ENCODE data around the gene NR3C2.
"Not testable (repeated sequence)": the region's sequence is repeated elsewhere in the genome, so short reads cannot be mapped to it uniquely, and the experiment has no call there.

NR3C2 gene

DNA sequence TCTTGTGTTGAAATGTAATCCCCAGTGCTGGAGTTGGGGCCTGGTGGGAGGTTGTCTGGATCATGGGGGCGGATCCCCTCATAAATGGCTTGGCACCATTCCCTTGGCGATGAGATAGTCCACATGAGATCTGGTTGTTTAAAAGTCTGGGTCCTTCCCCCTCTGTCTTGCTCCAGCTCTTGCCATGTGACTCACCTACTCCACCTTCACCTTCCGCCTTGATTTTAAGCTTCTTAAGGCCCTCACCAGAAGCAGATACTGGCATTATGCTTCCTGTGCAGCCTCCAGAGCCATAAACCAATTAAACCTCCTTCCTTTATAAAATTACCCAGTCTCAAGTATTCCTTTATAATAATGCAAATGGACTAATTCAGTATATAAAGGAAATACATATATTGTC is 111.5 kb downstream of the NR3C2 start:
- Histone ChIP-seq H3K9ac (ENCODE audit: insufficient read length) (no peak overlapping the region), H3K9me3 (ENCODE audit: low read depth, low read length) (no peaks in the 10 kb centered on the region), H3K36me3 (ENCODE audit: insufficient read depth, low read length) (no peaks in the 10 kb centered on the region), H3K4me3 (no peak overlapping the region), H3K27ac (no peak overlapping the region)
- no peak for TF ChIP-seq EZH2 (IDR thresholded peaks at IDR 0.05)
- no peak for TF ChIP-seq FOXP2 (optimal IDR thresholded peaks at IDR 0.05; ENCODE audit: control extremely low read depth, extremely low read length, insufficient read depth)
- TF ChIP-seq POLR2AphosphoS5 (IDR thresholded peaks at IDR 0.05; ENCODE audit: borderline replicate concordance, low read depth, low read length) = no peak
- no peak for DNase-seq (ENCODE audit: low read depth, low spot score)

- no peak for DNase-seq (ENCODE audit: low read depth, low spot score)
- Histone ChIP-seq H3K9me3 (ENCODE audit: low read depth, low read length) (no peaks in the 10 kb centered on the region), H3K27ac (no peak overlapping the region), H3K36me3 (ENCODE audit: insufficient read depth, low read length) (no peaks in the 10 kb centered on the region), H3K4me3 (no peak overlapping the region), H3K9ac (ENCODE audit: insufficient read length) (no peak overlapping the region)
- no peak for TF ChIP-seq EZH2 (IDR thresholded peaks at IDR 0.05)
- TF ChIP-seq POLR2AphosphoS5 (IDR thresholded peaks at IDR 0.05; ENCODE audit: borderline replicate concordance, low read depth, low read length) = no peak
- TF ChIP-seq FOXP2 (optimal IDR thresholded peaks at IDR 0.05; ENCODE audit: control extremely low read depth, extremely low read length, insufficient read depth) = no peak
Measured at GRCh38 chr4:148330161-148330560, 112.1 kb downstream of the NR3C2 start.

DNA sequence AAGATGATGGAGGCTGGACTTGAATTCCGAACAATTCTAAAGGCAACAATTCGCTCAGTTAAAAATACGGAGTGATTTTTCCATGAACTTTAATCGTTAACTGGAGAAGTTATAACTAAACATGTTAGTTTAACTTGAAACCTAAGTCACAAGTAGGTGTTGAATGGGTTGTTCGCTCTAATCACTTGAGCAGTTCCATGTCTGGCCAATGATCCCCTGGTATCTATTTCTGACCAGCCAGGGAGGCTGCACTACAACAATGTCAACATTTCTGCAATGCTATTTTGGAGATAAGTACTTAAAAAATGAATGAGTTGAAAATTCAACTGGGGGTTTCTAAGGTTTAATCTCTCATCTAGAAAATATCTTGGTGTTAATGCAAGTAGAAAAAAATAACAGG is 112.5 kb downstream of the NR3C2 start:
- Histone ChIP-seq H3K9me3 (ENCODE audit: low read depth, low read length) (no peaks in the 10 kb centered on the region), H3K27ac (no peak overlapping the region), H3K9ac (ENCODE audit: insufficient read length) (no peak overlapping the region), H3K4me3 (no peak overlapping the region), H3K36me3 (ENCODE audit: insufficient read depth, low read length) (no peaks in the 10 kb centered on the region)
- TF ChIP-seq POLR2AphosphoS5 (IDR thresholded peaks at IDR 0.05; ENCODE audit: borderline replicate concordance, low read depth, low read length) (no peak), EZH2 (IDR thresholded peaks at IDR 0.05) (no peak), FOXP2 (optimal IDR thresholded peaks at IDR 0.05; ENCODE audit: control extremely low read depth, extremely low read length, insufficient read depth) (no peak)
- DNase-seq (ENCODE audit: low read depth, low spot score) = no peak

- Histone ChIP-seq H3K36me3 (ENCODE audit: insufficient read depth, low read length) (no peaks in the 10 kb centered on the region), H3K9me3 (ENCODE audit: low read depth, low read length) (no peaks in the 10 kb centered on the region), H3K9ac (ENCODE audit: insufficient read length) (no peak overlapping the region), H3K4me3 (no peak overlapping the region), H3K27ac (no peak overlapping the region)
- TF ChIP-seq EZH2 (IDR thresholded peaks at IDR 0.05) (no peak), FOXP2 (optimal IDR thresholded peaks at IDR 0.05; ENCODE audit: control extremely low read depth, extremely low read length, insufficient read depth) (no peak), POLR2AphosphoS5 (IDR thresholded peaks at IDR 0.05; ENCODE audit: borderline replicate concordance, low read depth, low read length) (no peak)
- DNase-seq (ENCODE audit: low read depth, low spot score) = no peak
Measured at GRCh38 chr4:148327683-148328082, 114.5 kb downstream of the NR3C2 start.

DNA sequence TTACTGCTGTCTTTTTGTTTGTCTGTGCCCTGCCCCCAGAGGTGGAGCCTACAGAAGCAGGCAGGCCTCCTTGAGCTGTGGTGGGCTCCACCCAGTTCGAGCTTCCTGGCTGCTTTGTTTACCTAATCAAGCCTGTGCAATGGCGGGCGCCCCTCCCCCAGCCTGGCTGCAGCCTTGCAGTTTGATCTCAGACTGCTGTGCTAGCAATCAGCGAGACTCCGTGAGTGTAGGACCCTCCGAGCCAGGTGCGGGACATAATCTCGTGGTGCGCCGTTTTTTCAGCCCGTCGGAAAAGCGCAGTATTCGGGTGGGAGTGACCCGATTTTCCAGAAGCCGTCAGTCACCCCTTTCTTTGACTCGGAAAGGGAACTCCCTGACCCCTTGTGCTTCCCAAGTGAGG is 118.9 kb downstream of the NR3C2 start:
- not testable (repeated sequence) for H3K9ac ChIP-seq (ENCODE audit: insufficient read length); DNase-seq (ENCODE audit: low read depth, low spot score); H3K9me3 ChIP-seq (ENCODE audit: low read depth, low read length); H3K27ac ChIP-seq; H3K36me3 ChIP-seq (ENCODE audit: insufficient read depth, low read length); H3K4me3 ChIP-seq

GRCh38 chr4:148315049-148315448 is 127.2 kb downstream of the NR3C2 start:
- no peak for DNase-seq (ENCODE audit: low read depth, low spot score)

DNA sequence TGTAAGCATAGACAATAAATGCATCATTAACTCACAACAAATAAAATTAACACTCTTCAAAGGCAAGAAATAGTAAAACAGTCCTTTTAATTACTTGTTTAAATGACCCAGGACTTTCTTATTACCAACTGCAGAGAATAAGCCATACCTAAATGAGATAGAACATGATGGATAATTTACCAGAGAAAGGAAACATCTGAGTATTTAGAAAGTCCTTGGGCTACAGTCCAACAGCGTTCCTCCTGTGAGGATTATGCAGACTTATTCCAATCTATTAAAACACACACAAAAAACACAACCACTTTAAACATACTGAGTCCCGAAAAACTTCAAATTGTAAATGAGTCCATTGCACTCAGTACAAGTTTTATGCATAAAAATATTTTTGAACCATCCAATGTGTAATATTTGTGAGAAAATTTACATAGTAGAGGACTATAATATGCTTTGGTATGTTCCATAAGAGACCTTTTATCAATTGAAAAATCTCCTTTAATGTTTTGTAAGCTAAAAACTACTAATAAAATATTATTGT is 129.2 kb downstream of the NR3C2 start:
- Histone ChIP-seq H3K4me3 (peak overlapping the region; percentile 34), H3K9ac (ENCODE audit: insufficient read length) (no peak overlapping the region), H3K36me3 (ENCODE audit: insufficient read depth, low read length) (no peaks in the 10 kb centered on the region), H3K27ac (peak overlapping the region; percentile 27; the same call in 1 of the 2 replicates), H3K9me3 (ENCODE audit: low read depth, low read length) (no peaks in the 10 kb centered on the region)
- TF ChIP-seq EZH2 (IDR thresholded peaks at IDR 0.05) (no peak), FOXP2 (optimal IDR thresholded peaks at IDR 0.05; ENCODE audit: control extremely low read depth, extremely low read length, insufficient read depth) (no peak), POLR2AphosphoS5 (IDR thresholded peaks at IDR 0.05; ENCODE audit: borderline replicate concordance, low read depth, low read length) (no peak)
- DNase-seq (ENCODE audit: low read depth, low spot score) = peak; percentile 48

More at GRCh38 chr4:148315049-148315448, 127.2 kb downstream of the NR3C2 start:
- H3K27ac ChIP-seq = no peak overlapping the region
- no peak overlapping the region for H3K4me3 ChIP-seq
- no peak for TF ChIP-seq FOXP2 (optimal IDR thresholded peaks at IDR 0.05; ENCODE audit: control extremely low read depth, extremely low read length, insufficient read depth)
- no peak for TF ChIP-seq EZH2 (IDR thresholded peaks at IDR 0.05)
- TF ChIP-seq POLR2AphosphoS5 (IDR thresholded peaks at IDR 0.05; ENCODE audit: borderline replicate concordance, low read depth, low read length) = no peak
- H3K9me3 ChIP-seq (ENCODE audit: low read depth, low read length) = no peaks in the 10 kb centered on the region
- no peak overlapping the region for H3K9ac ChIP-seq (ENCODE audit: insufficient read length)
- H3K36me3 ChIP-seq (ENCODE audit: insufficient read depth, low read length) = no peaks in the 10 kb centered on the region

GRCh38 chr4:148311526-148311925 is 130.7 kb downstream of the NR3C2 start:
- no peaks in the 10 kb centered on the region for H3K9me3 ChIP-seq (ENCODE audit: low read depth, low read length)
- TF ChIP-seq EZH2 (IDR thresholded peaks at IDR 0.05) (no peak), FOXP2 (optimal IDR thresholded peaks at IDR 0.05; ENCODE audit: control extremely low read depth, extremely low read length, insufficient read depth) (no peak), POLR2AphosphoS5 (IDR thresholded peaks at IDR 0.05; ENCODE audit: borderline replicate concordance, low read depth, low read length) (no peak)
- no peak for DNase-seq (ENCODE audit: low read depth, low spot score)
- no peak overlapping the region for H3K9ac ChIP-seq (ENCODE audit: insufficient read length)
- no peak overlapping the region for H3K27ac ChIP-seq
- H3K4me3 ChIP-seq = no peak overlapping the region
- H3K36me3 ChIP-seq (ENCODE audit: insufficient read depth, low read length) = no peaks in the 10 kb centered on the region

DNA sequence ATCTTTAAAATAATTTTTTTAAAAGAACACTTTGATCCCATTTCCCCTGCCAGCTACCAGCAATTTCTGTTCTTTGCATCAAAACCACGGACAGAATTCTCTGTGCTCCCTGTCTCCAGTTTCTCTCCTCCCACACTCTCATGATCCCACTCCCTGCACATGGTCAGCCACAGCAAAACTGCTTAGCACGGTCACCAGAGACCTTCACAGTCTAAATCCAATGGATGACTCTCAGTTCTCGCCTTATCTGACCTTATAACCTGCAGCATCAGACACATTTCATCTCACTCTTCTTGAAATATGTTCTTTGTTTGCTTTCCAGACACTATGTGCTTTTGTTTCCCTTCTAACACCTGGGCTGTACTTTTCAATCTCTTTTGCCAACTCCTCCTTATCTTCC is 131.5 kb downstream of the NR3C2 start:
- no peaks in the 10 kb centered on the region for H3K36me3 ChIP-seq (ENCODE audit: insufficient read depth, low read length)
- H3K9me3 ChIP-seq (ENCODE audit: low read depth, low read length) = no peaks in the 10 kb centered on the region
- TF ChIP-seq POLR2AphosphoS5 (IDR thresholded peaks at IDR 0.05; ENCODE audit: borderline replicate concordance, low read depth, low read length) (no peak), FOXP2 (optimal IDR thresholded peaks at IDR 0.05; ENCODE audit: control extremely low read depth, extremely low read length, insufficient read depth) (no peak), EZH2 (IDR thresholded peaks at IDR 0.05) (no peak)
- no peak overlapping the region for H3K27ac ChIP-seq
- DNase-seq (ENCODE audit: low read depth, low spot score) = no peak
- no peak overlapping the region for H3K9ac ChIP-seq (ENCODE audit: insufficient read length)
- H3K4me3 ChIP-seq = no peak overlapping the region
